Activated T-cell treated with anti-CD3 and anti-CD28 coated beads, Interleukin-2, amount 50 U/mL, for 1 hour (primary cell): ENCODE measurements around the gene CALHM4.
"Not testable (repeated sequence)": the region's sequence is repeated elsewhere in the genome, so short reads cannot be mapped to it uniquely, and the experiment has no call there.

Source experiments
- DNase-seq: peaks from one replicate; pipeline ENCODE4 v3.0.0-alpha.2; 2020

Gene CALHM4

DNA sequence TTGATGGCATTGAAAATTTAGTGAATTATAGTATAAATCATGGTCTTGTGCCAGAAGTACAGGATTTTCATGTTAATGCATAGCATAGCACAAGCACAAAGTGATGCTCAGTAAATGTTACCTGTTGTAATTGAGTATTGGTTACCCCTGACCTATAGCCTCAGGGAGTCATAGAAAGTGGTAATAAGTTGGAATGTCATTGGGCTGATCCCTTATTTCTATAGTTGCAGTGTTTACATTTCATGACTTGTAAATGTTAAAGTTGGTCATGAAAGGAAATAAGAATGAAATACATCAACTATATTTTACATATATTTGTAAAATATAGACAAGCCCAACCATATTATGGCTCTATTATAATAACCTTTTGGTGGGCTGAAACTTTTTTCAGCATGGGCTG lies 24.8 kb downstream of the CALHM4 start:
- DNase-seq = no peak

DNA sequence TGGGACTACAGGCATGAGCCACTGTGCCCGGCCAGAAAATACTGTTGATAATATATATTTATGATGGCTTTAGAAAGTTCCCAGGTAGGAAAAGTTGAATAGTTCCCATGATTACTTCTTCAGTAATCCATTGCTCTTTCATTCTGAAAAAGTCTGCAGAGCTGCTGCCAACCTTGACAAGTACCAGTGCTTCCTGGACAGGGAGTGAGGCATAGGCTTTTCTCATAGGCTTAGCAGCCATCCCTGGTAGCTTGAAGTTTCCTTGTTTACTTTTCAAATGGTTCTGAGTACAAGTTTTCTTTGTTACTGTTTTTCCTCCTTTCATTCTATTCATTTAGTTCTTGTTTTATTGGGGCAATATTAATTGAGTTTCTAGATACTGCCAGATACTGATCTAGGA lies 25.6 kb downstream of the CALHM4 start:
- DNase-seq = no peak

DNA sequence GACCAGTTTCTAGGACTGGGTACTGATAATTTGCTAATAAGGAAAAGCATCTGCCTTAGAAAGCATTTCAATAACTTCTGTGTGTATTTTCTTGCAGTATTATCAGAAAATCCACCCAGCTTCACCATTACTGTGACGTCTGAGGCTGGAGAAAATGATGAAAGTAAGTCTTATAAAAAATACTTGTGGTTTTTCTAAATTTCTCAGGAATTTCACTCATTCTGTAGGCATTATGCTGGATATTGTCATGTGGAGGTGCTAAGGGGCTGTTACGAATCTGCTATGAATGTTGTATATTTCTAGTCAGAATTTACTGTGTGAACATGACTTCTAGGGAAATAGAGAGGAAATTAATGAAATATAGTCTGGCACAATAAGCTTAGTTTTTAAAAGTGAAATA lies 26.6 kb downstream of the CALHM4 start:
- no peak for DNase-seq

DNA sequence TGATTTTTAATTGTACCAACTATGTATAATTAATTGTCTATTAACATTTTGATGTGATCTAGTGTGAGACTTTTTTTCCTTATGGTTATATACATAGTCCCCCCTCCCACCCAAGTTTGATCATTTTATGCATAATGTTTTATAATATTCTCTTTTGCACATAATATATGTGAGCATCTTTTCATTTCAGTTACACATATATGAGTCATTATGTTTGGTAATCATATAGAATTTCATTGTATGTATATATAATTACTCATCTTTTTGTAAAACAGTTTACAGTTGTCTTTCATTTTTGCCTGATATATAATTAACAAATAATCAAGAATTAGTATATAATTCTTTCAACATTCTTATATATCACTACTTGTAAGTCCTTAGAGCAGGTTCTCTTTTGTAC lies 32.7 kb downstream of the CALHM4 start:
- DNase-seq = no peak

DNA sequence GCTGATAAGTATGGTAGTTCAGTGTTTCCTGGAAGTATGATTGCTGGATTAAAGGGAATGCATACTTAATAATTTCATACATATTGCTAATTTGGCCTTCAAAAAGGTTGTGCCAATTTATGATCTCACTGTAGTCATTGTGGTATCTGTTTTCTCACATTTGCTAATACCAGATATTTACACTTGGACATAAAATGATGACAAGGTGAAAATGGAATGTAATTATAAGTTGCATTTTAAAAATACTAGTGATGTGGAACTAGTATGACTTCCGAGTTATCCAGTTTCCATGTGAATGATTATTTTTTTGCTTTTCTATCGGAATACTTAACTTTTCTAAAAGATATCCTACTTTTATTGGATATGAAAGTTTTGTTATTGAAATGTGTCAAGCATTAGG lies 33.2 kb downstream of the CALHM4 start:
- DNase-seq = no peak

DNA sequence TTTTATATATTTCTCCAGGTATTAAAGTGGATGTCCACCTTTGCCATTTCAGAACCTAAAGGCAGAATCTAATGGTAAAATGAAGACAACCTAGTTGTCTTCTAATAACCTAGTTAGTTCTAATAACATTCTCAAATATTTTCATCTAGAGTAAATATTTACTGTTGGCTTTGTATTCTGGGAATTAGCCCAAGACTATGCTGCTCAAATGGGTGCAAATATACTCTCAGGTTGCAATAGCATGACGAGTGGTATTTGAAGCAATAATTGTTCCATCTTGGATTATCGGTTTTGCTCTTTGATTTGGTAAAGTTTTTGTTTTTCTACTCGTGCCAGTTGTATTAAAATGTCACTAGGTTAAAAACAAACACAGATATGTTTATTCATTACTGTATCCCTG lies 41.7 kb downstream of the CALHM4 start:
- no peak for DNase-seq

DNA sequence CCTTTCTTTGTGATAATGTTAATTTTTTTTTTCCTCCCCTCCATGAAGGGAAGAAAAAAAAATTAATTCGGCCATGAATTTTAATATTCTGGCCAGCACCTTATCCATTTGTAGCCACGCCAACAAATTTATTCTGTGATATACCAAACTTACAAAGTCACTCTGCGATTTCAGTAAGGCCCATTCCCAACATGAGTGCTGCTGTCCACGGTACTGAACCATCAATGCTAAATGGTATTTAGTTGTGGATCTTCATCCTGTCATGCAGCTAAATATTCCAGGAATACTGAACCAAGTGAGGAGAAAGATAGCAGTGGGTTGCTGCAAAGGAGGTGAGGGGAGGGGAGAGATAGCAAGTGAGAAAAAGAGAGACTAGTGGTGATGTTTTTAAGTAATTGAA lies 43.3 kb downstream of the CALHM4 start:
- DNase-seq = no peak

DNA sequence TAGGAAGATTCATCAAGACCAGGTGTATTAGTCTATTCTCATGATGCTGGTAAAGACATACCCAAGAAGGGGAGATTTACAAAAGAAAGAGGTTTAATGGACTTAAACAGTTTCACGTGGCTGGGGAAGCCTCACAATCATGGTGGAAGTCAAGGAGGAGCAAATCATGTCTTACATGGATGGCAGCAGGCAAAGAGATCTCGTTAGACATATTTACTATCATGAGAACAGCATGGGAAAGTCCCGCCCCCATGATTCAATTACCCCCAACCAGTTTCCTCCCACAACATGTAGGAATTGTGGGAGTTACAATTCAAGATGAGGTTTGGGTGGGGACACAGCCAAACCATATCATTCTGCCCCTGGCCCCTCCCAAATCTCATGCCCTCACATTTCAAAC lies 50.4 kb downstream of the CALHM4 start:
- not testable (repeated sequence) for DNase-seq

DNA sequence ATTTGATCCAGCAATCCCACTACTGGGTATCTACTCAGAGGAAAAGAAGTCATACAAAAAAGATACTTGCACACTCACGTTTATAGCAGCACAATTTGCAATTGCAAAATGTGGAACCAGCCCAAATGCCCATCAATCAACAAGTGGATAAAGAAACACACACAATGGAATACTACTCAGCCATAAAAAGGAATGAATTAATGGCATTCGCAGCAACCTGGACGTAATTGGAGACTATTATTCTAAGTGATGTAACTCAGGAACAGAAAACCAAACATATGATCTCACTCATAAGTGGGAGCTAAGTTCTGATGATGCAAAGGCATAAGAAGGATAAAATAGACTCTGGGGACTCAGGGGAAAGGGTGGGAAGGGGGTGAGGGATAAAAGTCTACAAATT lies 51.3 kb downstream of the CALHM4 start:
- DNase-seq = not testable (repeated sequence)

DNA sequence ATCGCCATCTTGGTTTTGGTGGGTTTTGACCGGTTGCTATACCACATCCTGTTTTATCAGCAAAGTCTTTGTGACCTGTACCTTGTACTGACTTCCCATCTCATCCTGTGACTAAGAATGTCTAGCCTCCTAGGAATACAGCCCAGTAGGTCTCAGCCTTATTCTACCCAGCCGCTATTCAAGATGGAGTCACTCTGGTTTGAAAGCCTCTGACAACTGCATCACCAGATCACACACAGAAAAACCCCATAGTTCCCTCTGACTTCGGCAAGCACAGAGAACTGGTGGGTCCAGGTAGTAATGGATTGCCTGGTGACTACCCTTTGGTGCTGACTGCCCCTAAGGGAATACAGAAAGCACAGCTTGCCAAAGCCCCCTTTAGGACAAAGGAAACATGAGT lies 52.4 kb downstream of the CALHM4 start:
- no peak for DNase-seq
